Measurements from ENCODE around the gene AFG1L.

AFG1L gene

DNA sequence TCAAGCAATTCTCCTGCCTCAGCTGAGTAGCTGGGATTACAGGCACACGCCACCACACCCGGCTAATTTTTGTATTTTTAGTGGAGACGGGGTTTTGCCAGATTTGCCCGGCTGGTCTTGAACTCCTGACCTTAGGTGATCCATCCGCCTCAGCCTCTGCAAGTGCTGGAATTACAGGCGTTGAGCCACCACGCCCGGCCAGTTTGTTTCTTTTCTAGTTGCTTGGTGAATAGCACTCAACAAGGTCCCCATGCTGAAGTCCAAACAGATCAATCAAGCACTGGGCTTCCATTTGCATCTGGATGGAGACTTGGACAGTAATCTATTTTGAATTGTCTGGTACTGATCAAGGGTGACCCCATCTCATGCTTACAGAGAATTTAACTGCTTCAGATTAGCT lies 157.0 kb downstream of the AFG1L start:
- Histone ChIP-seq H3K9me3 (ENCODE audit: control insufficient read depth, insufficient read depth, low read length) (no peaks in the 10 kb centered on the region), H3K4me1 (ENCODE audit: control insufficient read depth, insufficient read depth, low read length) (peaks cover 3% of the 10 kb centered on the region; the same call in 1 of the 2 replicates), H3K27ac (ENCODE audit: low read length) (no peak overlapping the region), H3K4me3 (ENCODE audit: low read length) (no peak overlapping the region), H3K27me3 (ENCODE audit: control insufficient read depth, insufficient read depth, low read length) (no peaks in the 10 kb centered on the region), H3K36me3 (ENCODE audit: control insufficient read depth, insufficient read depth, low read length) (no peaks in the 10 kb centered on the region)
- WGBS (ENCODE audit: insufficient coverage, insufficient read length), result no CpG with 5 or more reads among the region's 8 CpGs
- no peak for DNase-seq (ENCODE audit: low read depth, low spot score)

DNA sequence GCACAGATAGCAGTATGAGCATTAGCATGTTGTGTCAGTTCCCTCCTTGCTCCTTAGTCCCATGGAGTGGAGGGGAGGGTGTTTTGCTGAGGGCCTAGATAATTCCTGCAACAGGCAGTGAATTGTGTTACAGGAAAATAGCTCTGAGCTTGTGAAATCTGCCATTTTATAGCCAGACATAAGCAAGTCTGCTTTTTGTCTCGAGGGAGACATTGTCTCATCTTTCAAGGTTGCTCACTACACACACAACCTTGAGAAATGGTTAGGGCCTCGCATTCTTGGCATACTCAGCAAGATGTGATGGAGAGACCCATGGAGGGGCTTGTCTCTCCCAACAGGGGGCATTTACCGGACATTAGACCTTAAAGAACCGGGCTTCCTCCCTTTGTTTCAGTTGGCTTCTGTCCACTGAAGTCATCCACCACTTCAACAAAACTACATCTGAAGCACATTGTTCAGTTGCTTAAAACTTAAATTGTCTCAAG lies 157.9 kb downstream of the AFG1L start:
- no CpG with 5 or more reads among the region's 4 CpGs for WGBS (ENCODE audit: insufficient coverage, insufficient read length)
- Histone ChIP-seq H3K27me3 (ENCODE audit: control insufficient read depth, insufficient read depth, low read length) (no peaks in the 10 kb centered on the region), H3K27ac (ENCODE audit: low read length) (no peak overlapping the region), H3K36me3 (ENCODE audit: control insufficient read depth, insufficient read depth, low read length) (no peaks in the 10 kb centered on the region), H3K4me3 (ENCODE audit: low read length) (no peak overlapping the region), H3K4me1 (ENCODE audit: control insufficient read depth, insufficient read depth, low read length) (peaks cover 3% of the 10 kb centered on the region; the same call in 1 of the 2 replicates), H3K9me3 (ENCODE audit: control insufficient read depth, insufficient read depth, low read length) (no peaks in the 10 kb centered on the region)
- DNase-seq (ENCODE audit: low read depth, low spot score), result peak; percentile 11

DNA sequence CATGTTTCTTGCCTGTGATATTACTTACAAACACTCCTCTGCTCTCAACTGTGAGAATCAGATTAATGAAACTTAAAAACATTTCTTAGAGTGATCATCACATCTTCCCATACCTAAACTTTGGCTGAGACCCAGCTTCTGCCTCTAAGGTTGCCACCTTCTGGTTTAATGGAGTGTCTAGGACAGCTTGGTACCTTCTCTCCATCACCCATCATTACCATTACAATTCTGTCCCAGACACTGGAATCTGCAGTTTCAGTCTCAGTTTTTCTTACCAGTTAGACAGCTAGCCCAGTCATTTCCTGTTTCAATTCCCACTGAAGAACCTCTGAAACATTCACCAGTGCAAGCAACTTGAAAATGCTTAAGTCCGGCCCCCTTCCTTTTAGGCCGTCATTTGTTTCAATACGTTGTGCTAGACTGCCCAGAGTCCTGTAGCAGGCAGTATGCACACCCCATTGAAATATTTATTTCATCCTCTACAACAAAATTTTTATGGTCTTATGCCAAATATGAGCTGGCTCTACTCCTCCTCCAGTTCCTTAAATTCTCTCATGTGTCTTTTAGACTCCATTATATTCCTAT lies 158.8 kb downstream of the AFG1L start:
- DNase-seq (ENCODE audit: low read depth, low spot score), result no peak
- no peak overlapping the region for H3K4me3 ChIP-seq (ENCODE audit: low read length)
- H3K9me3 ChIP-seq (ENCODE audit: control insufficient read depth, insufficient read depth, low read length), result no peaks in the 10 kb centered on the region
- no peak overlapping the region for H3K27ac ChIP-seq (ENCODE audit: low read length)
- H3K27me3 ChIP-seq (ENCODE audit: control insufficient read depth, insufficient read depth, low read length), result no peaks in the 10 kb centered on the region
- H3K4me1 ChIP-seq (ENCODE audit: control insufficient read depth, insufficient read depth, low read length), result peaks cover 3% of the 10 kb centered on the region; the same call in 1 of the 2 replicates
- no CpG with 5 or more reads among the region's 3 CpGs for WGBS (ENCODE audit: insufficient coverage, insufficient read length)
- no peaks in the 10 kb centered on the region for H3K36me3 ChIP-seq (ENCODE audit: control insufficient read depth, insufficient read depth, low read length)

DNA sequence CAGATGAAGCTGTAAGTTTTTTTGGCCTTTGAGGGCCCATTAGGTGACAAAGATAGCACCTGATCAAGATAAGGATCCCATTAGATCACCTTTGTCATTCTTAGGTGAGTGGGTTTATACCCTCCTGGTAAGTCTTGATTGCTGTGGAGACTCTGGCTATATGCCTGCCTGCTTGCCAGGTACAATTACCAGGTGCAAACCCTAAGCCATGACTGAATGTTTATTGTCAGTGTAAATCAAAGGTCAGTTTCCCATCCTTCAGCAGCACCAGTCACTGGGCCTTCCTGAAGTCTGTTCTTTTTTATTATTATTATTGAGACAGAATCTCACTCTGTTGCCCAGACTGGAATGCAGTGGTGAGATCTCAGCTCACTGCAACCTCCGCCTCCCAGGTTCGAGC lies 159.5 kb downstream of the AFG1L start:
- Histone ChIP-seq H3K36me3 (ENCODE audit: control insufficient read depth, insufficient read depth, low read length) (no peaks in the 10 kb centered on the region), H3K27ac (ENCODE audit: low read length) (no peak overlapping the region), H3K9me3 (ENCODE audit: control insufficient read depth, insufficient read depth, low read length) (no peaks in the 10 kb centered on the region), H3K27me3 (ENCODE audit: control insufficient read depth, insufficient read depth, low read length) (no peaks in the 10 kb centered on the region), H3K4me1 (ENCODE audit: control insufficient read depth, insufficient read depth, low read length) (peaks cover 3% of the 10 kb centered on the region; the same call in 1 of the 2 replicates), H3K4me3 (ENCODE audit: low read length) (no peak overlapping the region)
- WGBS (ENCODE audit: insufficient coverage, insufficient read length), result no CpG with 5 or more reads among the region's 2 CpGs
- DNase-seq (ENCODE audit: low read depth, low spot score), result no peak

DNA sequence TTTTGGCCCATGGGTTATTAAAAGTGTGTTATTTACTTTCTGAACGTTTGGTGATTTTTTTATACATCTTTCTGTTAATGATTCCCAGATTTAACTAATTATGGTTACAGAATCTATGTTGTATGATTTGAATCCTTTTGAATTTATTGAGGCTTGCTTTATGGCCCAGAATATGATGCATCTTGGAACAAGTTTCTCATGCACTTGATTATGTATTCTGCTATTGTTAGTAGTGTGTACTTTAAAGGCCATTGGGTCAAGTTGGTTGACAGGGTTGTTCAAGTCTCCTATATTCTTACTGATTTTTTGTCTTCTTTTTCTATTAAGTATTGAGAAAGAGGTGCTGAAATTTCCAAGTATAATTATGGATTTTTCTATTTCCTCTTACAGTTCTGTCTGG lies 160.8 kb downstream of the AFG1L start:
- H3K4me3 ChIP-seq (ENCODE audit: low read length), result no peak overlapping the region
- H3K27ac ChIP-seq (ENCODE audit: low read length), result no peak overlapping the region
- no peaks in the 10 kb centered on the region for H3K9me3 ChIP-seq (ENCODE audit: control insufficient read depth, insufficient read depth, low read length)
- no peaks in the 10 kb centered on the region for H3K27me3 ChIP-seq (ENCODE audit: control insufficient read depth, insufficient read depth, low read length)
- peaks cover 3% of the 10 kb centered on the region; the same call in 1 of the 2 replicates for H3K4me1 ChIP-seq (ENCODE audit: control insufficient read depth, insufficient read depth, low read length)
- H3K36me3 ChIP-seq (ENCODE audit: control insufficient read depth, insufficient read depth, low read length), result no peaks in the 10 kb centered on the region
- WGBS (ENCODE audit: insufficient coverage, insufficient read length), result no CpG with 5 or more reads among the region's 1 CpG
- no peak for DNase-seq (ENCODE audit: low read depth, low spot score)

DNA sequence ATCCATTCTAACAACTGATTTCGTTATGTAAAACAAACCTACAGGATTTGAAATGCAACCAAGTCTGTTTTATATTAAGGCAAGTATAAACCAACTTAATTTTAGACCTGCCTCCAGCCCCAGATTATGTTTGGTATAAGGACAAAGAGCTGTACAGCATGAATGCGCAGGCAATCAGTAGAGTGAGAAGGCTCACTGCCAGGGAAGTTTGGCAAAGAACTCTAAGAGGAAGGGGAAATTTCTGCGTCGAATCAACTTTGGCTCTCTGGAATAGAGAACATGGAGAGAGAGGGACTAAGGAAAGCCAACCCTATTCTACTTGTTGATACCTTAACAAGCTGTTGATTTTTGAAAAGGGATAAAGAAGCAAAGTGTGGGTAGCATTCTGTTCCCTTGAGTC lies 168.9 kb downstream of the AFG1L start:
- H3K27ac ChIP-seq (ENCODE audit: low read length), result no peak overlapping the region
- no peaks in the 10 kb centered on the region for H3K27me3 ChIP-seq (ENCODE audit: control insufficient read depth, insufficient read depth, low read length)
- no peaks in the 10 kb centered on the region; the same call in 1 of the 2 replicates for H3K9me3 ChIP-seq (ENCODE audit: control insufficient read depth, insufficient read depth, low read length)
- no peak overlapping the region for H3K4me3 ChIP-seq (ENCODE audit: low read length)
- no peaks in the 10 kb centered on the region for H3K4me1 ChIP-seq (ENCODE audit: control insufficient read depth, insufficient read depth, low read length)
- DNase-seq (ENCODE audit: low read depth, low spot score), result no peak
- no peaks in the 10 kb centered on the region for H3K36me3 ChIP-seq (ENCODE audit: control insufficient read depth, insufficient read depth, low read length)
- no CpG with 5 or more reads among the region's 4 CpGs for WGBS (ENCODE audit: insufficient coverage, insufficient read length)

DNA sequence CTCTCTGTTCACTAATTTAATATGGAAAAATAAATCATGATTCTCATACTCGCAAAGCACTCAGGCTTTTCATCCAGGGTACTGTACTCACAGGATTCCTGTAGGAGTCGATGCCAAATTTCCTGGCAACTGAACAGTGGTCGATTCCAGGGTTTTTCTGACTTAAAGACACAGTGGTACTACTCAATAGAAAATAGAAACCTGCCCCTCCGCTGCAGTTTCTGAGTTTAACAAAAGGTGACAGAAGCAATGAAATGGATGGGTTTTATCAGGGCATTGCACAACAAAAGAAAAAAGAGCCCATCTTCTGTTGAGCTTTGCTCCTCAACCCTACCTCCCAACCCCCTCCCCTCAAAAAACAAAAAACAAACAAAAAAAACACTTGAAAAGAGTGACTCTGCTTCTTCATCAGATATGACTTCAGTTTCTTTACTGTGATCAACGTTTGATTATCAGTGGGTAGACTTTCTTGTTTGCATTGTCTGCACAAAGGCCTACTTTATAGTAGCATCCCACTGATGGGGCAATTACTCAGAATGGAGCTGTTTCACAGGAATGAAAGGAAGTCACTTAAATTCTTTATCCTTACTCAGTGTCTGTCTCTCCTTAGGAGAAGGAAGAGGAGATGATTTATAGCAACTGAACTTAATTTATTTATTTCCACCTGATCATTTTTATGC lies 169.7 kb downstream of the AFG1L start:
- Histone ChIP-seq H3K4me1 (ENCODE audit: control insufficient read depth, insufficient read depth, low read length) (no peaks in the 10 kb centered on the region), H3K36me3 (ENCODE audit: control insufficient read depth, insufficient read depth, low read length) (no peaks in the 10 kb centered on the region), H3K27ac (ENCODE audit: low read length) (no peak overlapping the region), H3K27me3 (ENCODE audit: control insufficient read depth, insufficient read depth, low read length) (no peaks in the 10 kb centered on the region), H3K4me3 (ENCODE audit: low read length) (no peak overlapping the region), H3K9me3 (ENCODE audit: control insufficient read depth, insufficient read depth, low read length) (no peaks in the 10 kb centered on the region; the same call in 1 of the 2 replicates)
- DNase-seq (ENCODE audit: low read depth, low spot score), result no peak
- no CpG with 5 or more reads among the region's 5 CpGs for WGBS (ENCODE audit: insufficient coverage, insufficient read length)

DNA sequence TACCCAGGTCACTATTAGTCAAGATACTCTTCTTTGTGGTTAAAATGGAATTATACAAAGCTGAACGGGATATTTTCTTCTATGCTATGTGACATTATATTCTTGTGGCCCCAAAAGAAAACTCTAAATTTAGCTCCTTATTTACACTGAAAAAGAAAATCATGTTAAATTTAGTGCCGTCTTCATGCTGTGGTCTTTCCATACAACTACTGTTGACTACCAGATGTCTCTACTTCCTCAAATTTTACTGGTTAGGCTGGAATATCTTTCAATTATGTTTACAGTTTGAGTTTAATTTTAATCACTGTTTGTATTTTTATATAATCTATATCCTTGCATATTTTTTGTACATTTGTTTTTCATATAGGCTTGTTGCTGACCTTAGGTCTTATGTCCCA lies 170.2 kb downstream of the AFG1L start:
- no peak overlapping the region for H3K27ac ChIP-seq (ENCODE audit: low read length)
- no peaks in the 10 kb centered on the region for H3K4me1 ChIP-seq (ENCODE audit: control insufficient read depth, insufficient read depth, low read length)
- WGBS (ENCODE audit: insufficient coverage, insufficient read length), result no CpG with 5 or more reads among the region's 2 CpGs
- no peak for DNase-seq (ENCODE audit: low read depth, low spot score)
- H3K4me3 ChIP-seq (ENCODE audit: low read length), result no peak overlapping the region
- no peaks in the 10 kb centered on the region; the same call in 1 of the 2 replicates for H3K9me3 ChIP-seq (ENCODE audit: control insufficient read depth, insufficient read depth, low read length)
- H3K36me3 ChIP-seq (ENCODE audit: control insufficient read depth, insufficient read depth, low read length), result no peaks in the 10 kb centered on the region
- H3K27me3 ChIP-seq (ENCODE audit: control insufficient read depth, insufficient read depth, low read length), result no peaks in the 10 kb centered on the region

DNA sequence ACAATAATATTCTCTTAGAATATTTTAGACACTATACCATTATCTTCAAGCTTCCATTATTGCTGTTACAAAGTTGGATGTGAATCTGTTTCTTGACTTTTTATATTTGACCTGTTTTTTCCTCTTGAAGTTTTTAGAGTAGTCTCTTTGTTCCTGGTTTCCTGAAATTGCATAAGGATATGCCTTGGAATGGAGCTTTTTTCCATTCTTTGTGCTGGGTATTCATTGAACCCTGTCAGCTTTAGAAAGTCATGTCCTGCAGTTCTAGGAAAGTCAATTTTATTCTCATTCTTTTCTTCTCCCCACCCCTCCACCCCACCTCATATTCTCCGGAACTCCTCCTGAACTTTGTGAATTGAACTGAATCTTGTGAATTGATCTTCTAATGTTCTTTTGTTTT lies 173.5 kb downstream of the AFG1L start:
- WGBS (ENCODE audit: insufficient coverage, insufficient read length), result no CpG with 5 or more reads among the region's 1 CpG

DNA sequence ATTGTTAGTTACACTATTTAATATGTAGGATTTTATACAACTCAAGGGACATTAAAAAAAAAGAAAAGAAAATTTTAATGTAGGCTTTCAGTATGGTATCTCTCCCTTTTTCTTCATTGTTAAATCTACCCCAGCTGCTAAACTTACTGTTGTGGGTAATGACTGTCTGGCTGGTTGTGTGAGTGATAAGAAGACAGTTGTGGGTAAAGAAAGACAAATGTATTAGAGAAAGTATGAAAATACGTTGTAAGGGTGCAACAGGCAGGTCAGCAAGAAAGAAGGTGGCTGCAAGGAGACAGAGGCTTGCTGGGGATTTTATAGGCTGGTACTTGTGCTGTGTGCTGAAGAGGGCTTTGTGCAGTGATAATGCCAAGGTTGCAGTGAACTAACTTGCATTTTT lies 174.5 kb downstream of the AFG1L start:
- H3K27ac ChIP-seq (ENCODE audit: low read length), result no peak overlapping the region
- H3K36me3 ChIP-seq (ENCODE audit: control insufficient read depth, insufficient read depth, low read length), result no peaks in the 10 kb centered on the region
- no peaks in the 10 kb centered on the region for H3K27me3 ChIP-seq (ENCODE audit: control insufficient read depth, insufficient read depth, low read length)
- H3K9me3 ChIP-seq (ENCODE audit: control insufficient read depth, insufficient read depth, low read length), result no peaks in the 10 kb centered on the region
- DNase-seq (ENCODE audit: low read depth, low spot score), result no peak
- 100% methylated on average over 1 of the region's 1 CpG for WGBS (ENCODE audit: insufficient coverage, insufficient read length)
- no peak overlapping the region for H3K4me3 ChIP-seq (ENCODE audit: low read length)
- no peaks in the 10 kb centered on the region for H3K4me1 ChIP-seq (ENCODE audit: control insufficient read depth, insufficient read depth, low read length)

More for the DNA sequence above, 173.5 kb downstream of the AFG1L start:
- H3K36me3 ChIP-seq (ENCODE audit: control insufficient read depth, insufficient read depth, low read length), result no peaks in the 10 kb centered on the region
- H3K27me3 ChIP-seq (ENCODE audit: control insufficient read depth, insufficient read depth, low read length), result no peaks in the 10 kb centered on the region
- no peak overlapping the region for H3K4me3 ChIP-seq (ENCODE audit: low read length)
- no peaks in the 10 kb centered on the region for H3K9me3 ChIP-seq (ENCODE audit: control insufficient read depth, insufficient read depth, low read length)
- H3K27ac ChIP-seq (ENCODE audit: low read length), result no peak overlapping the region
- H3K4me1 ChIP-seq (ENCODE audit: control insufficient read depth, insufficient read depth, low read length), result no peaks in the 10 kb centered on the region
- no peak for DNase-seq (ENCODE audit: low read depth, low spot score)

Data from iPS DF 6.9 (cell line).